Thyroid gland (tissue), 4 donors: Measurements from ENCODE around the gene SLC2A1. TPM values are rescaled to one million over a fixed set of nuclear protein-coding genes. Genes with fewer than 3 reads are reported as not detected.

Source experiments
- DNase-seq, 2 donors: peaks; one replicate each; pipeline ENCODE4 v3.0.0-alpha.2; 2019
- H3K27ac ChIP-seq, 3 donors: fragments of 200-600 bp; sonication (generic); 1 replicate in 2 of 3; 2 replicates in 1 of 3; pipeline ENCODE4 v1.5.1; 2016 to 2019; ENCODE audit warnings: mild to moderate bottlenecking in 1 of 3, moderate library complexity in 1 of 3
- H3K27me3 ChIP-seq: fragments of 200-600 bp; sonication (generic); one replicate; pipeline ENCODE4 v1.5.1; 2019
- H3K36me3 ChIP-seq, 2 donors: fragments of 200-600 bp; sonication (generic); one replicate each; pipeline ENCODE4 v1.5.1; 2016 to 2019
- H3K4me1 ChIP-seq, 2 donors: fragments of 200-600 bp; sonication (generic); one replicate each; pipeline ENCODE4 v1.5.1; 2017 to 2019
- H3K4me3 ChIP-seq, 3 donors: fragments of 200-600 bp; sonication (generic); replicated peaks in 1 of 3; 1 replicate in 2 of 3; 2 replicates in 1 of 3; pipeline ENCODE4 v1.5.1; 2016; ENCODE audit warnings: mild to moderate bottlenecking in 1 of 3
- H3K9me3 ChIP-seq: fragments of 200-600 bp; sonication (generic); one replicate; pipeline ENCODE4 v1.5.1; 2017
- CTCF ChIP-seq, 6 experiments: fragments of 200-600 bp in 3 of 6; fragments of 450-650 bp in 3 of 6; sonication (generic) in 3 of 6; IDR thresholded peaks; one replicate each; pipeline ENCODE4 v1.5.1; 2016 to 2019; ENCODE audit warnings: antibody characterized with exemption in 6 of 6, mild to moderate bottlenecking in 2 of 6, inconsistent platforms in 1 of 6, moderate library complexity in 1 of 6
- POLR2A ChIP-seq, 2 donors: fragments of 450-650 bp; IDR thresholded peaks; one replicate each; pipeline ENCODE4 v1.6.1; 2017; ENCODE audit warnings: antibody characterized with exemption in 2 of 2, mild to moderate bottlenecking in 2 of 2, moderate library complexity in 1 of 2
- WGBS, 2 donors: methylation state at CpG; one replicate each; pipeline ENCODE4 v1.1.5; 2017; 5-methylcytosine and 5-hydroxymethylcytosine counted together
- intact Hi-C: fragments of 100-400 bp; cut with DNase I; formaldehyde crosslinking; loops from one replicate; pipeline ENCODE4 v1.15.1; 2023
- total RNA-seq, 4 donors: library from RNA; depleted of rRNA; stranded (reverse); fragments of >200 nt; gene quantifications; one replicate each; pipeline ENCODE4 v1.2.3, GENCODE V29; 2016

The SLC2A1 gene
- total RNA-seq, 4 donors from 2014 or later, result 15.0 to 208 (median 91.4) TPM

- 88 to 89% methylated on average over 5 of the region's 5 CpGs for WGBS, 2 donors
- Histone ChIP-seq H3K4me1 (peaks cover 23 to 37% of the 10 kb centered on the region in 2 donors), H3K36me3 (peaks cover 0 to 2% of the 10 kb centered on the region in 2 donors), H3K27ac (peak overlapping the region in 2 of 3 donors; percentile 17 to 81), H3K4me3 (no peak overlapping the region), H3K9me3 (no peaks in the 10 kb centered on the region), H3K27me3 (no peaks in the 10 kb centered on the region)
- no peak for DNase-seq
- intact Hi-C loops, result no loop called here
- TF ChIP-seq CTCF (IDR thresholded peaks at IDR 0.05), result no peak
- no peak for TF ChIP-seq POLR2A (IDR thresholded peaks at IDR 0.05)
Observed at GRCh38 chr1:42932442-42932941, 26.2 kb downstream of the SLC2A1 start.

- Histone ChIP-seq H3K27ac (peak overlapping the region; percentile 17 to 81 (median 30)), H3K4me3 (no peak overlapping the region), H3K27me3 (no peaks in the 10 kb centered on the region), H3K4me1 (peaks cover 23 to 37% of the 10 kb centered on the region in 2 donors), H3K36me3 (peaks cover 0 to 2% of the 10 kb centered on the region in 2 donors), H3K9me3 (no peaks in the 10 kb centered on the region)
- TF ChIP-seq CTCF (IDR thresholded peaks at IDR 0.05), result no peak
- no peak for TF ChIP-seq POLR2A (IDR thresholded peaks at IDR 0.05)
- peak; percentile 84 to 88 for DNase-seq
- WGBS, 2 donors, result 33% methylated on average over 6 of the region's 11 CpGs
- intact Hi-C loops, result no loop called here
Observed at GRCh38 chr1:42931911-42932422, 26.7 kb downstream of the SLC2A1 start.

GRCh38 chr1:42931108-42931539 is 27.5 kb downstream of the SLC2A1 start:
- Histone ChIP-seq H3K4me1 (peaks cover 23 to 28% of the 10 kb centered on the region in 2 donors), H3K9me3 (no peaks in the 10 kb centered on the region), H3K36me3 (peaks cover 0 to 9% of the 10 kb centered on the region in 2 donors), H3K27ac (peak overlapping the region in 2 of 3 donors; percentile 17 to 81), H3K4me3 (no peak overlapping the region), H3K27me3 (no peaks in the 10 kb centered on the region)
- WGBS, 2 donors, result 79 to 83% methylated on average over 7 of the region's 7 CpGs
- TF ChIP-seq POLR2A (IDR thresholded peaks at IDR 0.05) (no peak), CTCF (IDR thresholded peaks at IDR 0.05) (peak in 4 of 6 experiments; percentile 16 to 46 (median 36))
- intact Hi-C loops, result no loop called here
- no peak for DNase-seq

- 85 to 94% methylated on average over 23 to 24 of the region's 25 CpGs for WGBS, 2 donors
- no peak overlapping the region for H3K27ac ChIP-seq
Observed at GRCh38 chr1:42930178-42931107, 28.2 kb downstream of the SLC2A1 start.

More at GRCh38 chr1:42930178-42931107, 28.2 kb downstream of the SLC2A1 start:
- Histone ChIP-seq H3K36me3 (peaks cover 0 to 9% of the 10 kb centered on the region in 2 donors), H3K4me3 (no peak overlapping the region), H3K4me1 (peaks cover 23 to 28% of the 10 kb centered on the region in 2 donors), H3K27me3 (no peaks in the 10 kb centered on the region), H3K9me3 (no peaks in the 10 kb centered on the region)
- TF ChIP-seq POLR2A (IDR thresholded peaks at IDR 0.05) (no peak), CTCF (IDR thresholded peaks at IDR 0.05) (no peak)
- intact Hi-C loops, result no loop called here
- DNase-seq, result no peak
